SH-SY5Y (cell line): ENCODE measurements around the gene P4HB.

Experiments used
- GATA2 ChIP-seq: IDR thresholded peaks from 2 replicates; pipeline ENCODE4 v1.6.1; 2011; ENCODE audit warnings: mild to moderate bottlenecking, low read depth, low read length
- GATA3 ChIP-seq: IDR thresholded peaks from 2 replicates; pipeline ENCODE4 v1.6.1; 2011; ENCODE audit warnings: low read depth, mild to moderate bottlenecking, low read length, moderate library complexity

DNA sequence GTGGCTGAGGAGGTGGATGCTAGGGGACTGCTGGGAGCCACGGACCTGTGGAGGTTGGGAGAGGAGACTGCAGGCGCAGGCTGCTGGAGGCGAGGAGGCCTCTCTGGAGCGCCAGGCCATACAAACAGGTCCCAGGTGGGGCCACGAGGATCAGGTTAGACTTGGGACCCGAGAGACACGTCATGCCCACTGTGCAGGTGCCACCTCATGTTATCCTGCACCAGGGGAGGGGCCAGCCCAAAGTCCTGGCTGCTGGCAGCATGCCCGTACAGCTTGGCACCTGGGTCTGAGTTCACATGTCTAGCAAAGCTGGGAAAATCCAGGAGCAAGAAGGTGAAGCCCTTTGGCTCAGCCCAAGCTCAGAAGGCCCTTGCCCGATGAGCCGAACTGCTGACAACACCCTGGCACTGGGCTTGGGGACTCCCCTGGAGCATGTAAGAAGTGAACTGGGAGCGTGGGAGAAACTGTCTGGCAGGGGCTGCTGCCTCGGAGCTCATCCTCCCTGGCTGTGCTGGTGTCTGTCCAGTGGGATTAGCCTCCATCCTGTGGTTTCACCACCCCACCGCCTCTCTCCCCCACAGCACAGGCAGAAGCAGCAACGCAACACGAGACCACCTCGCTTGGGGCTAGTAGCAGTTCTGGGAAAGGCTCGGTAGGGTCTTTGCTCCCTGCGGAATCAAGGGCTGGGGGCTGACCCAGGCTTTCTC is 5.6 kb upstream of the P4HB start:
- no peak for TF ChIP-seq GATA2
- TF ChIP-seq GATA3 = no peak
